Heart right ventricle (tissue), 16 donors: ENCODE results near the gene ACTR5. TPM values are rescaled to one million over a fixed set of nuclear protein-coding genes. Genes with fewer than 3 reads are reported as not detected.

Source experiments
- ATAC-seq, 8 donors: fragments of 200-7000 bp; cut with Tn5 transposase; one replicate each; pipeline ENCODE4 v1.9.1; 2020; ENCODE audit warnings: mild to moderate bottlenecking in 8 of 8, moderate library complexity in 8 of 8, moderate number of reproducible peaks in 1 of 8
- DNase-seq, 2 donors: peaks; one replicate each; pipeline ENCODE4 v3.0.0-alpha.2; 2020
- H3K27ac ChIP-seq, 10 donors: fragments of 200-600 bp; sonication (generic) in 2 of 10; one replicate each; pipeline versions ENCODE4 v1.5.0 to v1.8.0; 2020 to 2022; ENCODE audit warnings: mild to moderate bottlenecking in 3 of 10
- H3K27me3 ChIP-seq, 7 donors: fragments of 200-600 bp; one replicate each; pipeline ENCODE4 v1.8.0; 2021 to 2022; ENCODE audit warnings: mild to moderate bottlenecking in 2 of 7
- H3K36me3 ChIP-seq, 9 donors: fragments of 200-600 bp; sonication (generic) in 1 of 9; one replicate each; pipeline versions ENCODE4 v1.5.0 to v1.8.0; 2020 to 2022; ENCODE audit warnings: mild to moderate bottlenecking in 2 of 9
- H3K4me1 ChIP-seq, 9 donors: fragments of 200-600 bp; sonication (generic) in 1 of 9; one replicate each; pipeline versions ENCODE4 v1.5.0 to v1.8.0; 2020 to 2022; ENCODE audit warnings: mild to moderate bottlenecking in 4 of 9
- H3K4me3 ChIP-seq, 10 donors: fragments of 200-600 bp; sonication (generic) in 2 of 10; one replicate each; pipeline versions ENCODE4 v1.5.0 to v1.8.0; 2020 to 2022; ENCODE audit warnings: mild to moderate bottlenecking in 7 of 10, moderate library complexity in 2 of 10
- H3K9me3 ChIP-seq, 11 donors: fragments of 200-600 bp in 10 of 11; sonication (generic) in 2 of 11; one replicate each; pipeline versions ENCODE4 v1.5.0 to v1.8.0; 2013 to 2022; ENCODE audit warnings: mild to moderate bottlenecking in 2 of 11, control low read depth in 1 of 11, moderate library complexity in 1 of 11
- CTCF ChIP-seq, 9 donors: fragments of 200-600 bp; sonication (generic) in 2 of 9; IDR thresholded peaks; one replicate each; pipeline versions ENCODE4 v1.5.0 to v1.8.0; 2021 to 2022; ENCODE audit warnings: antibody characterized with exemption in 9 of 9, mild to moderate bottlenecking in 5 of 9, moderate library complexity in 1 of 9
- WGBS, 2 donors: extraction: QIAGEN DNeasy Blood & Tissue Kit; methylation state at CpG; one replicate each; pipeline ENCODE4 v1.1.7; 2013; ENCODE audit warnings: inconsistent platforms in 1 of 2; 5-methylcytosine and 5-hydroxymethylcytosine counted together
- intact Hi-C, 10 donors: fragments of 100-400 bp; cut with DNase I; formaldehyde crosslinking; loops; one replicate each; pipeline versions ENCODE4 v1.11.1 to v1.14.2; 2022
- polyA plus RNA-seq, 2 donors: library from polyadenylated mRNA; stranded (reverse); fragments of 200-250 nt; gene quantifications; one replicate each; pipeline ENCODE4 v1.2.3, GENCODE V29; 2013
- total RNA-seq, 10 donors: library from RNA; stranded (reverse); fragmentation: NEBNext Ultra II Directional in 3 of 10; extraction: Animal tissue kit (Norgen Biotek cat#: 25700) in 3 of 10; gene quantifications; one replicate each; pipeline versions ENCODE4 v1.2.1 to v1.2.4, GENCODE V29; 2021 to 2023
- donor health status: Arrhythmogenic right ventricular cardiomyopathy.
- donor health status: ischemic (EF 13 %, LVEDD 7.1; RV severe dilation, severe dysfunction).
- donor health status: healthy with polysubstance abuse.
- donor health status: DM: no; HTN: yes; CAD: no.
- donor health status: DM: no; HTN: no; CAD: no.
- donor health status: ischemic (EF 25% LVEDD 6.9; RV normal size, moderate dysfunction).
- donor health status: ischemic (EF 25% LVEDD 5.7; RV mildly dilated, moderate dysfunction).
- donor health status: healthy.
- donor health status: DM: yes; HTN: yes; CAD: no.
- donor health status: Ischemic cardiomyopathy.
- donor health status: ischemic (EF 35%, LVEDD 5.7; RV mildly dilated, moderate dysfunction).
- donor health status: nonischemic (EF 11% LVEDD 7.7; RV severe dilation, severe dysfunction).
- donor health status: DM: yes; HTN: yes; CAD: no.
- donor health status: PGD.
- donor health status: ischemic (EF 29% LVEDD 5.4; RV normal size, mild dysfunction).
- donor health status: nonischemic (EF 23%, LVEDD 6.1; RV moderate dilation, normal function).

ACTR5 gene
- total and polyA plus RNA-seq, 12 donors = 1.5 to 5.4 (median 2.8) TPM

- H3K27ac ChIP-seq = no peak overlapping the region
- H3K36me3 ChIP-seq = peaks cover 0 to 9% (median 0%) of the 10 kb centered on the region in 9 donors
- TF ChIP-seq CTCF (IDR thresholded peaks at IDR 0.05) = peak; percentile 84 to 99 (median 97)
- WGBS, 2 donors = 0 to 1% methylated on average over 40 of the region's 40 CpGs
- H3K4me3 ChIP-seq = peak overlapping the region in 8 of 10 donors; percentile 13 to 46 (median 27)
- peak; percentile 75 to 93 (median 81) for ATAC-seq
- H3K4me1 ChIP-seq = peaks cover 0 to 53% (median 40%) of the 10 kb centered on the region in 9 donors
- DNase-seq = peak; percentile 49 to 73
- peaks cover 45 to 100% (median 100%) of the 10 kb centered on the region in 7 donors for H3K27me3 ChIP-seq
- intact Hi-C loops = loop anchor here in 9 of 10 donors (1.0 to 10.0 kb wide), 5 partner anchors 74 to 164 kb away; no protein-coding TSS in a partner anchor
- no peaks in the 10 kb centered on the region for H3K9me3 ChIP-seq
These were observed 17.1 kb upstream of the ACTR5 start for GRCh38 chr20:38730989-38731737.

- ATAC-seq (no peak), DNase-seq (no peak)
- Histone ChIP-seq H3K27ac (no peak overlapping the region), H3K36me3 (peaks cover 0 to 9% (median 0%) of the 10 kb centered on the region in 9 donors), H3K4me3 (peak overlapping the region in 1 of 10 donors; percentile 46), H3K4me1 (peaks cover 0 to 47% (median 38%) of the 10 kb centered on the region in 9 donors), H3K27me3 (peaks cover 40 to 100% (median 100%) of the 10 kb centered on the region in 7 donors), H3K9me3 (no peaks in the 10 kb centered on the region)
- intact Hi-C loops = loop anchor here in 9 of 10 donors (1.0 to 10.0 kb wide), 5 partner anchors 74 to 163 kb away; no protein-coding TSS in a partner anchor
- TF ChIP-seq CTCF (IDR thresholded peaks at IDR 0.05) = peak in 2 of 9 donors; percentile 33 to 37
- 43 to 45% methylated on average over 1 of the region's 1 CpG for WGBS, 2 donors
These were observed 16.5 kb upstream of the ACTR5 start for GRCh38 chr20:38731738-38732113.

GRCh38 chr20:38732981-38733380 is 15.3 kb upstream of the ACTR5 start:
- intact Hi-C loops = loop anchor here in 6 of 10 donors (5.0 to 10.0 kb wide), 3 partner anchors 76 to 162 kb away; no protein-coding TSS in a partner anchor
- peaks cover 31 to 99% (median 97%) of the 10 kb centered on the region in 7 donors for H3K27me3 ChIP-seq

More at GRCh38 chr20:38732981-38733380, 15.3 kb upstream of the ACTR5 start:
- no peaks in the 10 kb centered on the region for H3K9me3 ChIP-seq
- TF ChIP-seq CTCF (IDR thresholded peaks at IDR 0.05) = no peak
- peaks cover 0 to 36% (median 26%) of the 10 kb centered on the region in 9 donors for H3K4me1 ChIP-seq
- H3K36me3 ChIP-seq = peaks cover 0 to under 1% (median 0%) of the 10 kb centered on the region in 9 donors
- no peak overlapping the region for H3K4me3 ChIP-seq
- 77 to 80% methylated on average over 4 of the region's 4 CpGs for WGBS, 2 donors
- no peak for DNase-seq
- no peak for ATAC-seq
- no peak overlapping the region for H3K27ac ChIP-seq
